Activated CD4-positive, alpha-beta T cell treated with anti-CD3 and anti-CD28 coated beads, Interleukin-2, amount 10 ng/mL, durations not matched to agents 7 days and 5 days (primary cell): ENCODE measurements around the gene RGPD4. TPM values are rescaled to one million over a fixed set of nuclear protein-coding genes. Genes with fewer than 3 reads are reported as not detected.

ENCODE experiments used
- total RNA-seq, 2 experiments: library from RNA; stranded (reverse); gene quantifications; one replicate each; pipeline ENCODE4 v1.2.3, GENCODE V29; 2021

Gene RGPD4
- total RNA-seq, 2 experiments from 2014 or later = 0.02 TPM; not detected in 1

Other genes with a start within 250 kb of the RGPD4 start
- not detected for gene SLC5A7, start 159.6 kb downstream of the RGPD4 start, total RNA-seq